ENCODE results near the gene FOXP4. TPM values are rescaled to one million over a fixed set of nuclear protein-coding genes. Genes with fewer than 3 reads are reported as not detected.

Gene FOXP4
- total RNA-seq, 1 donor from 2014 or later = 27.9 TPM

- H3K4me1 Mint-ChIP-seq (ENCODE audit: low read depth, unreplicated experiment) = peaks cover 5% of the 10 kb centered on the region
- H3K27me3 Mint-ChIP-seq (ENCODE audit: unreplicated experiment) = peaks cover 11% of the 10 kb centered on the region
- no peak for DNase-seq
- peaks cover 9% of the 10 kb centered on the region for H3K9me3 Mint-ChIP-seq (ENCODE audit: unreplicated experiment)
- H3K36me3 Mint-ChIP-seq (ENCODE audit: unreplicated experiment) = no peaks in the 10 kb centered on the region
- H3K27ac Mint-ChIP-seq (ENCODE audit: unreplicated experiment) = no peak overlapping the region
- no peak overlapping the region for H3K4me3 Mint-ChIP-seq (ENCODE audit: unreplicated experiment)
- TF ChIP-seq, protein P1, sequence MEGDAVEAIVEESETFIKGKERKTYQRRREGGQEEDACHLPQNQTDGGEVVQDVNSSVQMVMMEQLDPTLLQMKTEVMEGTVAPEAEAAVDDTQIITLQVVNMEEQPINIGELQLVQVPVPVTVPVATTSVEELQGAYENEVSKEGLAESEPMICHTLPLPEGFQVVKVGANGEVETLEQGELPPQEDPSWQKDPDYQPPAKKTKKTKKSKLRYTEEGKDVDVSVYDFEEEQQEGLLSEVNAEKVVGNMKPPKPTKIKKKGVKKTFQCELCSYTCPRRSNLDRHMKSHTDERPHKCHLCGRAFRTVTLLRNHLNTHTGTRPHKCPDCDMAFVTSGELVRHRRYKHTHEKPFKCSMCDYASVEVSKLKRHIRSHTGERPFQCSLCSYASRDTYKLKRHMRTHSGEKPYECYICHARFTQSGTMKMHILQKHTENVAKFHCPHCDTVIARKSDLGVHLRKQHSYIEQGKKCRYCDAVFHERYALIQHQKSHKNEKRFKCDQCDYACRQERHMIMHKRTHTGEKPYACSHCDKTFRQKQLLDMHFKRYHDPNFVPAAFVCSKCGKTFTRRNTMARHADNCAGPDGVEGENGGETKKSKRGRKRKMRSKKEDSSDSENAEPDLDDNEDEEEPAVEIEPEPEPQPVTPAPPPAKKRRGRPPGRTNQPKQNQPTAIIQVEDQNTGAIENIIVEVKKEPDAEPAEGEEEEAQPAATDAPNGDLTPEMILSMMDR (IDR thresholded peaks at IDR 0.05; ENCODE audit: partially characterized antibody, unreplicated experiment) = no peak
These were observed 84.8 kb downstream of the FOXP4 start for GRCh38 chr6:41630946-41631345.

GRCh38 chr6:41633056-41633634, 87.0 kb downstream of the FOXP4 start:
- no peak overlapping the region for H3K27ac Mint-ChIP-seq (ENCODE audit: unreplicated experiment)
- TF ChIP-seq, protein P1 (IDR thresholded peaks at IDR 0.05; ENCODE audit: partially characterized antibody, unreplicated experiment) = no peak
- peaks cover 10% of the 10 kb centered on the region for H3K9me3 Mint-ChIP-seq (ENCODE audit: unreplicated experiment)
- DNase-seq = no peak
- peaks cover 5% of the 10 kb centered on the region for H3K4me1 Mint-ChIP-seq (ENCODE audit: low read depth, unreplicated experiment)
- H3K27me3 Mint-ChIP-seq (ENCODE audit: unreplicated experiment) = peaks cover 25% of the 10 kb centered on the region
- no peak overlapping the region for H3K4me3 Mint-ChIP-seq (ENCODE audit: unreplicated experiment)
- H3K36me3 Mint-ChIP-seq (ENCODE audit: unreplicated experiment) = no peaks in the 10 kb centered on the region

DNA sequence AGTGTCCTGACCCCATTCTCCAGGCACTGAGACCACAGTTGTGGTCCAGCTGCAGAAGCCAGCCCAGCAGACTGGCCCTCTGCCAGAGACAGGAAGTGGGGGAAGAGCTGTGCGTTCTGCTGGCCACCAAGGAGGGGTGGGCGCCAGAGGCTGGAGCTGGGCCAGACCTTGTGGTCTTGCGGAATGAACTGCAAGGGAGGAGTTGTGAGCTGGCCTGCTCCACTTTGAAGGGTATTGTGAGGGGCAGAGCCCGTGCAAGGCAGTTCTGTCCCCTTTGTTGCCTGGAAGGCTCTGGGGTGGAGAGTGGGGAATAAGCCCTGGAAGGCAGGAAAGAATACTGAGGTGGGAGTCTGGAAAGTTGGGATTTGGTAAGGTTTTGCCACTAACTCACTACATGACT, 88.5 kb downstream of the FOXP4 start:
- Mint-ChIP-seq H3K27me3 (ENCODE audit: unreplicated experiment) (peaks cover 31% of the 10 kb centered on the region), H3K27ac (ENCODE audit: unreplicated experiment) (no peak overlapping the region), H3K4me1 (ENCODE audit: low read depth, unreplicated experiment) (peaks cover 14% of the 10 kb centered on the region), H3K4me3 (ENCODE audit: unreplicated experiment) (no peak overlapping the region), H3K36me3 (ENCODE audit: unreplicated experiment) (no peaks in the 10 kb centered on the region), H3K9me3 (ENCODE audit: unreplicated experiment) (peaks cover 8% of the 10 kb centered on the region)
- TF ChIP-seq, protein P1 (IDR thresholded peaks at IDR 0.05; ENCODE audit: partially characterized antibody, unreplicated experiment) = no peak
- no peak for DNase-seq

GRCh38 chr6:41635365-41635764, 89.2 kb downstream of the FOXP4 start:
- H3K36me3 Mint-ChIP-seq (ENCODE audit: unreplicated experiment) = no peaks in the 10 kb centered on the region
- H3K27ac Mint-ChIP-seq (ENCODE audit: unreplicated experiment) = no peak overlapping the region
- DNase-seq = no peak
- H3K27me3 Mint-ChIP-seq (ENCODE audit: unreplicated experiment) = peaks cover 33% of the 10 kb centered on the region
- peaks cover 8% of the 10 kb centered on the region for H3K9me3 Mint-ChIP-seq (ENCODE audit: unreplicated experiment)
- TF ChIP-seq, protein P1 (IDR thresholded peaks at IDR 0.05; ENCODE audit: partially characterized antibody, unreplicated experiment) = no peak
- peak overlapping the region; percentile 58 for H3K4me3 Mint-ChIP-seq (ENCODE audit: unreplicated experiment)
- H3K4me1 Mint-ChIP-seq (ENCODE audit: low read depth, unreplicated experiment) = peaks cover 18% of the 10 kb centered on the region

DNA sequence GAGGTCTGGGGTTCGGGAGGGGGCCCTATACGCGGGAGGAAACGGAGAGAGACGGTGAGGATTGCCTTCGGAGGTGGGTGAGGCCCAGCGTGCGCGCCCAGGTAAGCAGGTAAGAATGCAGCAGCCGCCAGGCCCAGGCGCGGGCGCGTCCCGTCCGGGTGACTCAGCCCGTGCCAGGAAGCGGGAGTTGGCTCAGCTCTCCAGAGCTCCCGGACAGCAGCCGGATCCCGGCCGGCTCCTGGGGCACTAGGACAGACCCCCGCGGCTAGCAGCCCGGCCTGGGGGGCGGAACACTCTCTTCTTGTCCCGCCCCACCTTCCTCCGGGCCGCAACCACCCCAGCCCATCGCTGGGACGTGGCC, 90.6 kb downstream of the FOXP4 start:
- Mint-ChIP-seq H3K4me3 (ENCODE audit: unreplicated experiment) (peak overlapping the region; percentile 71), H3K9me3 (ENCODE audit: unreplicated experiment) (peaks cover 10% of the 10 kb centered on the region), H3K4me1 (ENCODE audit: low read depth, unreplicated experiment) (peaks cover 15% of the 10 kb centered on the region), H3K36me3 (ENCODE audit: unreplicated experiment) (no peaks in the 10 kb centered on the region), H3K27me3 (ENCODE audit: unreplicated experiment) (peaks cover 34% of the 10 kb centered on the region), H3K27ac (ENCODE audit: unreplicated experiment) (peak overlapping the region; percentile 20)
- TF ChIP-seq, protein P1 (IDR thresholded peaks at IDR 0.05; ENCODE audit: partially characterized antibody, unreplicated experiment) = no peak
- no peak for DNase-seq
